MM.1S (cell line): ENCODE data around the gene PADI4.

Experiments
- EZH2 ChIP-seq: fragments of 300-600 bp; sonication (generic); optimal IDR thresholded peaks from 2 replicates; pipeline ENCODE3; 2017; ENCODE audit warnings: low read depth, mild to moderate bottlenecking, antibody characterized with exemption, low read length, mixed read lengths
- TF ChIP-seq, protein P1 (sequence below): fragments of 300-600 bp; sonication (generic); IDR thresholded peaks from 2 replicates; pipeline ENCODE4 v1.5.1; 2016; ENCODE audit warnings: antibody characterized with exemption, low read length, mixed read lengths

DNA sequence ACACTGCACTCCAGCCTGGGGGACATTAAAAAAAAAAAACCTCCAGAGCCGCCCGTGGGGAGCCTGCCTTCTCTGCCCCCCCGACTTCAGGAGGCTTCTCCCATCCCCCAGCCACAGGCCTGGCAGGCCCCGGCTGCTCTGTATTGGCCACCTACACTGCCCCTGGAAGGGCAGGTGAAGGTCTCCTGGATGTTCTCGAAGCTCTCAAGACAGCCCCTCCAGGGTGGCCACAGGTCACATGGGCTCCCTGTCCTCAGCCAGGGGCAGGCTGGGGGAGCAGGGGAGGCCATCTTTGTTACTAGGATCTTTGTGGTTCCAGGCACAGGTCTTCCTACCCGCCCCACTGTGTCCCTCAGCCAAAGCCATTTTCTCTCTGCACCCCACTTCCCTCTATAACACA is 96.8 kb downstream of the PADI4 start:
- TF ChIP-seq, protein P1, sequence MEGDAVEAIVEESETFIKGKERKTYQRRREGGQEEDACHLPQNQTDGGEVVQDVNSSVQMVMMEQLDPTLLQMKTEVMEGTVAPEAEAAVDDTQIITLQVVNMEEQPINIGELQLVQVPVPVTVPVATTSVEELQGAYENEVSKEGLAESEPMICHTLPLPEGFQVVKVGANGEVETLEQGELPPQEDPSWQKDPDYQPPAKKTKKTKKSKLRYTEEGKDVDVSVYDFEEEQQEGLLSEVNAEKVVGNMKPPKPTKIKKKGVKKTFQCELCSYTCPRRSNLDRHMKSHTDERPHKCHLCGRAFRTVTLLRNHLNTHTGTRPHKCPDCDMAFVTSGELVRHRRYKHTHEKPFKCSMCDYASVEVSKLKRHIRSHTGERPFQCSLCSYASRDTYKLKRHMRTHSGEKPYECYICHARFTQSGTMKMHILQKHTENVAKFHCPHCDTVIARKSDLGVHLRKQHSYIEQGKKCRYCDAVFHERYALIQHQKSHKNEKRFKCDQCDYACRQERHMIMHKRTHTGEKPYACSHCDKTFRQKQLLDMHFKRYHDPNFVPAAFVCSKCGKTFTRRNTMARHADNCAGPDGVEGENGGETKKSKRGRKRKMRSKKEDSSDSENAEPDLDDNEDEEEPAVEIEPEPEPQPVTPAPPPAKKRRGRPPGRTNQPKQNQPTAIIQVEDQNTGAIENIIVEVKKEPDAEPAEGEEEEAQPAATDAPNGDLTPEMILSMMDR: no peak
- no peak for TF ChIP-seq EZH2
